ENCODE data around the gene CTLA4.

CTLA4 gene

GRCh38 chr2:203867561-203868200, at the start of gene CTLA4:
Gene CTLA4 (plus strand): TSS chr2:203867771. CDS start chr2:203867943, 172 bp downstream.
- DNase-seq, result no peak

GRCh38 chr2:203818656-203819055, 48.9 kb upstream of the CTLA4 start:
- DNase-seq, result no peak

- DNase-seq, result peak; percentile 9
Measured at GRCh38 chr2:203819434-203820133, 48.0 kb upstream of the CTLA4 start.

DNA sequence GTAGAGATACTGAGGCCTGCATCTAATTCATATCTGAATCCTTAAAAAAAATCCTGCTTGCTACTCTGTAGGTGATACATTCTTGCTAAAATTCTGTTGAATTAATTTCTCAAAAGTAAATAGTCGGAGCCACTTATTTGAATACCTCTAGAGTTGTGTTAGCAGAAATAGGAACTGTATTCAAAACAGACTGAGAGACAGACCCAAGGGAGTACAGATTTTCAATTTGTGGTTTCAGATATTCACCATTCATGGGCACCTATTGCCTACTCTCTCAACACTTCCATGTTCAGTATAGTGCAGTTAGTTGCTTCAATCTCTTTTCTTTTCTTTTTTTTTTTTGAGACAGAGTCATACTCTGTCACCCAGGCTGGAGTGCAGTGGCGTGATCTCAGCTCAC, 46.6 kb upstream of the CTLA4 start:
- no peak for DNase-seq

GRCh38 chr2:203822240-203822639, 45.3 kb upstream of the CTLA4 start:
- no peak for DNase-seq

- DNase-seq, result no peak
Measured at GRCh38 chr2:203823173-203823572, 44.4 kb upstream of the CTLA4 start.

- no peak for DNase-seq
Measured at GRCh38 chr2:203824057-203824456, 43.5 kb upstream of the CTLA4 start.

- no peak for DNase-seq
Measured at GRCh38 chr2:203824603-203825002, 43.0 kb upstream of the CTLA4 start.

GRCh38 chr2:203826704-203827103, 40.9 kb upstream of the CTLA4 start:
- DNase-seq, result no peak

- no peak for DNase-seq
Measured at GRCh38 chr2:203830304-203831055, 37.1 kb upstream of the CTLA4 start.

DNA sequence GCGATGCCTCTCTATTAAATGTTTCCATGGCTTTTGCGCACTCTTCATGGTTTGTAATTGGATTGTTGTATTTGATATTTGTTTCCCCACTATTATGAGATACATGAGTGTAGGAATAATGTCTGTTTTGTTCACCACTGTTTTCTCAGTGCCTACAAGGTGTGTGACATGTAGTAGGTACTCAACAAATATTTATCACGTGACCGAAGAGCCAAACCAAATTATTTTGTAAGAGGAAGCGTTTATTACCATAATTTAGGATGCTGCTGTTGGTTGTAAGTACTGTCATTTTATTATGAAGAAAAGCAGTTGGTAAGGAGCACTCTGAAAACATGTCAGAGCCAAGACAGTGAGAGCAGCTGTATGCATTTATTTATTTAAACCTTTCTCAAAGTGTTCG, 32.2 kb upstream of the CTLA4 start:
- no peak for DNase-seq

DNA sequence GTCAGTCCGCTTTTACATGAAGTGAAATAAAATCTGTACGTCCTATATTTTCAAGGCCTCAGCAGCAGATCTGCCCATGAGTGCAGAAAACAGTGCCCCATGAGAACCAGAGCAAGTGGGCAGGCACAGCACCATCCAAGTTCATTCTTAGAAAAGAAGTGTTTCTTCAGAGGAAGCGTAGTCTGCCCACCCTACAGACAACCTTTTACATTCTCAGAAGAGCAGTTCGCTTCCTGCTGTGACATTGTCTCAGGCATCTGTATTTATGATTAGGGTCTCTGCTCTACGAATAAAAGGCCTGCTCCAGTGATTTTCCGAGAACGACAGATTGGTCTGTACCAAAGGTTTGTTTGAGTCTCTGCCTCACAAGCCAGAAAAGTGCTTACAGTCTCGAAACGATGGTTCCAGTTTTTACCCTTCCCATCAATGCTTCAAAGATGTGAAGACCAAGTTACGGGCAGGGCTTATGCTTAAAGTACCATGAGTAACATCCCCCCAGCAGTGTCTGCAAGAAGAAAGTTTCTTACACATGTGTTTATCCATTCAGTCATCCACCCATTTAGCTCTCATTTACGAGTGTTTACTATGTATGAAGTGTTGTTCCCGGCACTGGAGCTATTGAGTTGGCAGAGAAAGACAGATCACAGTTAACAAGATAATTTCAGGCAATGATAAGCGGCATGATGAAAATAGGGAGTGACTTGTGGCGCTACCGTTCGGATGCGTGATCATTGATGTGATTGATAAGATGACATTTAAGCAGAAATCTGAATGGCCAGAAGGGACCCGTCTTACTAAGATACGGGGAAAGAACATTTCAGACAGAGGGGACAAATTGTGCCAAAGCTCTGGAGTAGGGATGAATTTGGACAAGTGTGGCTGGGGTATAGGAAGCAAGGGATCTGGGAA, 31.4 kb upstream of the CTLA4 start:
- no peak for DNase-seq

DNA sequence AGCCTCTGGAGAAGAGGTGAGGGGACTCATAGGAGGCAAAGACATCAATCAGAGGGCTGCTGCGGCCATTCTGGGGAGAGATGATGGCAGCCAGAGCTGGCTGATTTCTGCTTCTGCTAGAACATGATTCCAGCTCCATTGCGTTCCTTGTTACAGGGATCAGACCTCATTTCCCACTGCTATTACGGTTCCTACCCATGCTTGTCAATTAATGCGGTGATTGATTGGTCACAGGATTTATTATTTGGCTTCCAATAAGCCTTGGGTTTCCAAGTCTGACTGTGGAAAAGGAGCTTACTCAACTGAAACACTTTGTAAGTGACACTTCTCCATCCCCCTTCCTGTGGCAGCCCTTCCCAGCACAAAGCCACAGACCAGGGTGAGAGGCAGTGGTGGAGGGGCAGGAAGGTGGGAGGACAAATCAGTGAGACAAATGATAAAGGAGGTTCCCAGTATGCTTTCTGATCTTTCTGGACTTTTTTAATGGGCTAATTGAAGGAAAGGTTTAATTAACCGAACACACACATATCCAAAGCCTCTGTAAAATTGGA, 26.8 kb upstream of the CTLA4 start:
- no peak for DNase-seq

DNA sequence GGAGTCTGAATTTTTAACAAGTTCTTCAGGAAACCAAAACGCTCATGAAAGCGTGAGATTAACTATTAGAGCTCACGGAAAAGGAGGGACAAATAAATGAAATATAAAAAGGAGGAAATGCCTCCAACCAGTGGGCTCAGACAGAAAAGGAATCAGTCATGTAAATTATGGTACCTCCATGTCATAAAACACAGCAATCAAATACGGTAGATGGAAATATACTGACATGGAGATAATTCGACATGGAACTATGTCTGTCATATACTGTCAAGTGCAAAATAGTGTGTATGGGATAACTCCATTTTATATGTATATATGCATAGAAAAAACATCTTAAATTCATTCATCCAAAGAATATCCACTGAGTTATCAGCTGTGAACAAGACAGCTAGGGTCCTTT, 25.9 kb upstream of the CTLA4 start:
- no peak for DNase-seq

GRCh38 chr2:203842373-203842772, 25.2 kb upstream of the CTLA4 start:
- DNase-seq, result no peak

GRCh38 chr2:203846490-203847105, 21.0 kb upstream of the CTLA4 start:
- DNase-seq, result no peak

DNA sequence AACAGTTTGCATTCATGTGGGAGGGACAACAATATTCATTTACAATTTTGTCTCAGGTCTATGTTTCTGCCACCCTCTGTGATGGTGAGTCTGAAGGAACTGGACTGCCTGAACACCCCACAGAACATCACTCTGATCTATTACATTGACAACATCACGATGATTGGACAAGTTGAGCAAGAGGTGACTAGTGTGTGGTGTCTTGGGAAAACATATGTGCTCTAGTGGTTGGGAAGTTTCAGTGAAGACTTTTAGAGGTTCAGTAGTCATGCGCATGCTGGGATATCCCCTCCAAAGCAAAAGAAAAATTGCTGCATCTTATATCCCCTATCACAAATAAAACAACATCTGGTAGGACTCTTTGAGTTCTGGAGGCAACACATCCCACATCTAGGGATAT, 18.6 kb upstream of the CTLA4 start:
- DNase-seq, result no peak

GRCh38 chr2:203852760-203853159, 14.8 kb upstream of the CTLA4 start:
- no peak for DNase-seq

- no peak for DNase-seq
Measured at GRCh38 chr2:203853271-203853670, 14.3 kb upstream of the CTLA4 start.

DNA sequence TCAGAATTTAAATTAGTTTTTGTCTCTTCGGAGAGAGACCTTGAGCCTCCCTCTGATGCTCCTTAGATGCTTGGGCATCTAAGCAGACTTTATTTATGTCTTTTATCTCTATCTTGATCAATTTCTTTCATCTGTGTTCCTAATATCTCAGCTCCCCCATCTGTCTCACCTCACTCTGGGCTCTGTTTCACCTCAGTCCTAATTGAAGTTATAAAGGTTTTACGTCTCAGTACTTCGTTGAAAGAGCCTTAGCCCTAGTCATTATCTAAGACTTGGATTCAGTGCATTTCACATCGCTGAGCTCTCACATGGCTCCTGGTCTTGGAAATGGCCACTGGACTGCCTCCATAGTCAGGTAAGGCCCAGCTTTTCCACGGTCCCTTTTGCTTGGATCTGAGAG, 13.8 kb upstream of the CTLA4 start:
- no peak for DNase-seq

- DNase-seq, result no peak
Measured at GRCh38 chr2:203855274-203855673, 12.3 kb upstream of the CTLA4 start.

GRCh38 chr2:203857656-203858055, 9.9 kb upstream of the CTLA4 start:
- DNase-seq, result no peak

Measured in MV-4-11 (cell line).